ENCODE data around the gene LPCAT4.
A peak's percentile ranks its signal among the peaks of the same experiment; 100 is the strongest.

Gene LPCAT4

DNA sequence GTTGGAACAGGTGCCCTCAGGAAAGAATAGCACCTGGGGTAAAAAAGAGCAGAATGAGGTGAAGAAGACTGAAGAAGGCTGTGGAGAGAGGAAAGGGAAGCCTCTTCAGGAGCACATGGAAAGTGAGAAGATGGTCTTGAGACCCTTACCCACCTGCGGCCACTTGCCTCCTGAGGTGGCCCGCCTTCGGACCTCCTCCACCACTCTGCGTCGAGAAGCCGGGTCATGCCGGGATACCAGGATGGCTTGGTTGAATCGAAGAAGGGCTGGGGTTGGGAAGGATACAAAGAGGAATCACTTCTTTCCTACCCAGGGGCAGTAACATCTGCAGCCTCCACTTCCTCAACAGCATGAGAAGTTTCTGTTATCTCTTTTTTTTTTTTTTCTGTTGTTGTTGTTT, 3.0 kb downstream of the LPCAT4 start:
- TF ChIP-seq, protein P1, sequence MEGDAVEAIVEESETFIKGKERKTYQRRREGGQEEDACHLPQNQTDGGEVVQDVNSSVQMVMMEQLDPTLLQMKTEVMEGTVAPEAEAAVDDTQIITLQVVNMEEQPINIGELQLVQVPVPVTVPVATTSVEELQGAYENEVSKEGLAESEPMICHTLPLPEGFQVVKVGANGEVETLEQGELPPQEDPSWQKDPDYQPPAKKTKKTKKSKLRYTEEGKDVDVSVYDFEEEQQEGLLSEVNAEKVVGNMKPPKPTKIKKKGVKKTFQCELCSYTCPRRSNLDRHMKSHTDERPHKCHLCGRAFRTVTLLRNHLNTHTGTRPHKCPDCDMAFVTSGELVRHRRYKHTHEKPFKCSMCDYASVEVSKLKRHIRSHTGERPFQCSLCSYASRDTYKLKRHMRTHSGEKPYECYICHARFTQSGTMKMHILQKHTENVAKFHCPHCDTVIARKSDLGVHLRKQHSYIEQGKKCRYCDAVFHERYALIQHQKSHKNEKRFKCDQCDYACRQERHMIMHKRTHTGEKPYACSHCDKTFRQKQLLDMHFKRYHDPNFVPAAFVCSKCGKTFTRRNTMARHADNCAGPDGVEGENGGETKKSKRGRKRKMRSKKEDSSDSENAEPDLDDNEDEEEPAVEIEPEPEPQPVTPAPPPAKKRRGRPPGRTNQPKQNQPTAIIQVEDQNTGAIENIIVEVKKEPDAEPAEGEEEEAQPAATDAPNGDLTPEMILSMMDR (IDR thresholded peaks at IDR 0.05; ENCODE audit: low read depth, low read length) = no peak
- H3K4me3 ChIP-seq (ENCODE audit: low read depth, low read length) = no peak overlapping the region

DNA sequence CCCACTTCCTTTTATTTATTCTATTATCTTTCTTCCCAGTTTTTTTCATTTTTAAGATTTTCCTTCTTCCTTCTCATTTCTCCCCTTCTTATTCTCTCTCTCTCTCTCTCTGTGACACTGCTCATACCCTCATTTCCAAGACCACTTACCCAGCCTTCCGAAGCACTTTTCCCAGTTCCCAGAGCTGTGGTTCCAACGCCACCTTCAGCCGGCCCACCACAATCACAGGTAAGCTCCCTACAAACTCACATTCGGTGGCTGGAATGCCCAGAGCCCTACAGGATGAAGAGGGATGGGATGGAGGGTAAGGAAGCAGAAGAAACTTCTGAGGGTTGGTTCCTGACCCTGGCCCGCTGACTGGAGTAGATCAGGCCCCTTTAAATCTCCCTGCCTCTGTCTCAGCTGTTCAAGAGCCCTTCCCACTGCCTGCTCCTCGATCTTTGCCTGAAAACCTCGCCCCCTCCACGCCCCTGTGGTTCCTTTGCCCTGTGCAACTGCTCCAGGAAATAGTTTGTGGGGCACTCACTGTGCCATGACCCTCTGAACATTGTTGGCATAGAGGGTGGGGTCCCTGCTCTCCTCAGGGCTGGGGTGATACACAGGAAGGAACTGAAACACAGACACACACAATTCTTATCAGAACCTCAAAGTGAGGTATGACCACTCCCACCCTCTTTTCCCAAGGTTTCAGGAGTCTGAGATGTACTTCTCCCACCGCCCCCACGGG, 4.8 kb downstream of the LPCAT4 start:
- no peak overlapping the region for H3K4me3 ChIP-seq (ENCODE audit: low read depth, low read length)
- TF ChIP-seq, protein P1 (IDR thresholded peaks at IDR 0.05; ENCODE audit: low read depth, low read length) = no peak

DNA sequence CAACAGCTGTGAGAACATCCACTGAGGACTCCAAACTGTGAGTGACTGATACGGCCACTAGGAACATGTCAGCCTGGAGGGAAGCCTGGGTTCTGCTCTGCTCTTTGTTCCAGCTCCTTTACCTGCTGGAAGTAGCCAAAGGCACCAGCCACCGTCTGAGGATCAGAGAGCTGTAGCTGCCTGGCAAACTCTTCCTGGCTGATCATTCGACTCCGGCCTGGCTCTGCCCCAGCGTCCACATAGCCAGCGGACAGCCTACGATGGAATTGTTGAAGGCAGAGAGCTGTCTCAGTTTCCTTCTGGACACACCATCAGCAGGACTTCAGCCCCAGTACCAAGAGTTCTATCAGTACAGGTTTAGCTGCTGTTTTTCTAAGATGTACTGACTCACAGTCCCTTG, 5.7 kb downstream of the LPCAT4 start:
- no peak overlapping the region for H3K4me3 ChIP-seq (ENCODE audit: low read depth, low read length)
- TF ChIP-seq, protein P1 (IDR thresholded peaks at IDR 0.05; ENCODE audit: low read depth, low read length) = no peak

DNA sequence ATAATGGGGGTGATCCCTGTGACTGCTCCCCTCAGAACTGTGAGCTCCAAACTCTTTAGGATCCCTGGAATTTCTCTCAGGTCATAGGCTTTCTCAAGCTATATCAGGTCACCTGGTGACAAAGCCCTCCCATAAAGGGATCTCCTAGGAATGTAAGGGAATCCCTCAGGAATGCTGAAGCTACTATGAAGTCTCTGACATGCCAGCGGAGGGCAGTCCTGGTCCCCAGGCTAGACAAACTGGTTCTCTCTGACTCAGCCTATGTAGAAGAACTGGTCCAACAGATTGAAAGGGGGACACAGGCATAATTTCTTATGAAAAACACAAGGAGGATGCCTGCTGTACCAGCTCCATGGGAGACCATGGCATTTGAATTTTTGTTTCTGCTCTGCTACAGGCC, 6.7 kb downstream of the LPCAT4 start:
- H3K4me3 ChIP-seq (ENCODE audit: low read depth, low read length) = no peak overlapping the region
- TF ChIP-seq, protein P1 (IDR thresholded peaks at IDR 0.05; ENCODE audit: low read depth, low read length) = no peak

DNA sequence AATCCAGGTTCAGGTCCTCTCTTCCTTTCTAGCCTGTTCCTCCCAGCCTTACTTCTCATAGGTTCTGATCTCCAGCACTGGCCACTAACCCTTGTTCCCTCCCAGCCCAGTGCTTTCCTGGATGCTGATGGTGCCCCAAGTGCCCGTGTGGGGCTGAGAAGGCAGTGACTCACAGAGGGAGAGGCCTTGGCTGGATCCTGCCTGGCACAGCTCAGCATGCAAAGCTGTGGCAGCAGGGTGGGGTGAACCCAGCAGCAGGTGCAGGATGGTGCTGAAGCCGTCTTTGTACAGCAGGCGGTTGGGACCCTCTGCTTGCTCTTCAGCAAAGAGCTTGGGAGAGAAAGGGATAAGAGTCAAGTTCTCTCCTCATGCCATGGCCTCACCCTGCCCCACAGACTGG, 7.6 kb downstream of the LPCAT4 start:
- TF ChIP-seq, protein P1 (IDR thresholded peaks at IDR 0.05; ENCODE audit: low read depth, low read length) = no peak
- H3K4me3 ChIP-seq (ENCODE audit: low read depth, low read length) = no peak overlapping the region

DNA sequence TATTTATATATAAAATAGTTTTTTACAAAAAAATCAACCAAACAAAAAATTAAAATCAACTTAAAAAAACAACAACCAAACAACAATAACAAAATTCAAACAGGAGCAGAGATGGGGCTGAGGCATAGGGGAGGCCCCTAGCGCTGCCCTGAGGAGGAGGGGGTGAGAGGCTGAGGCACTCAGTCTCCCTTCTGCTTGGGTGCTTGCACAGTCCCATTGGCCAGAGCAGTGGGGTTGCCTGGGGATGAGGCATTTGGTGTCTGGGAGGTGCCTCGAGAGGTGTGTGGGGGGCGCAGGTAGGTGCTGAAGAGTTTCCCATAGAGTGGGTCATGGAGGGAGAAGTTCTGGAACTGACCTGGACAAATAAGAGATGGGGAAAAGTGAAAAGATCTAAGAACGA, 8.0 kb downstream of the LPCAT4 start:
- TF ChIP-seq, protein P1 (IDR thresholded peaks at IDR 0.05; ENCODE audit: low read depth, low read length) = no peak
- no peak overlapping the region for H3K4me3 ChIP-seq (ENCODE audit: low read depth, low read length)

DNA sequence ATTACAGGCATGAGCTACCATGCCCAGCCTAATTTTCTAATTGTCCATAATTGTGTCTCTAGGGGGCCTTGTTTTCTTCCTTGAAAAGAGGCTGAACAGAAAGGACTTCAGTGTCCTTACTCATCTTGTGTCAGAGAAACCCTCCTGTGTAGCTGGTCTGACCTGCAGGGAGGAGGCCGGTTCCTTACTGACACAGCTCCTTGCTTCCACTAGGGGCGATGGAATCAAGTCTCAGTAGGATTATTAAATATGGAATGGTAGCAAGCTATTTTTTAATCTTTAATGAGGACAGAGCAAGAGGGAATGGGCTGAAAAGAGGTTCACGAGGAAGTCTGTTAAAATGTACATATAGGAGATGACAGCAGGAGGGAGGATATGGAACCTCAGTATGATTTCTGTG, 8.6 kb downstream of the LPCAT4 start:
- TF ChIP-seq, protein P1 (IDR thresholded peaks at IDR 0.05; ENCODE audit: low read depth, low read length) = 0 out of 2 replicates have a peak, but pooled peaks have one; percentile 6
- no peak overlapping the region for H3K4me3 ChIP-seq (ENCODE audit: low read depth, low read length)
